Measurements from ENCODE around the gene SCUBE1. TPM values are rescaled to one million over a fixed set of nuclear protein-coding genes. Genes with fewer than 3 reads are reported as not detected.

The SCUBE1 gene
- total and polyA plus RNA-seq, 2 donors from 2014 or later = 2.3 to 7.1 TPM

GRCh38 chr22:43390872-43391271 is 47.7 kb upstream of the SCUBE1 start:
- DNase-seq = peak in 1 of 5 donors; percentile 18
- intact Hi-C loops (cut with DNase I) = no loop called here
- H3K27me3 ChIP-seq (ENCODE audit: control insufficient read depth, insufficient read depth, low read length) = no peaks in the 10 kb centered on the region
- no peak overlapping the region for H3K9ac ChIP-seq (ENCODE audit: low read length in 3 of 3)
- H3K4me3 ChIP-seq (ENCODE audit: low read length in 3 of 3) = no peak overlapping the region
- H3K9me3 ChIP-seq (ENCODE audit: control insufficient read depth in 2 of 3, insufficient read depth in 1 of 3, low read length in 3 of 3) = peaks cover 0 to 4% (median 0%) of the 10 kb centered on the region in 3 donors
- TF ChIP-seq CTCF (IDR thresholded peaks at IDR 0.05; ENCODE audit: borderline replicate concordance, extremely low read depth, insufficient read depth) = no peak
- no peak for FAIRE-seq
- H3K27ac ChIP-seq (ENCODE audit: low read depth in 2 of 2, low read length in 2 of 2) = no peak overlapping the region
- H3K4me1 ChIP-seq (ENCODE audit: control insufficient read depth in 2 of 3, insufficient read depth in 2 of 3, low read depth in 1 of 3, low read length in 3 of 3) = peaks cover 0 to 1% (median 0%) of the 10 kb centered on the region in 3 donors
- no peaks in the 10 kb centered on the region for H3K36me3 ChIP-seq (ENCODE audit: control insufficient read depth in 2 of 3, insufficient read depth in 3 of 3, low read length in 3 of 3)

- no peak overlapping the region for H3K4me3 ChIP-seq (ENCODE audit: low read length in 3 of 3)
- no peaks in the 10 kb centered on the region for H3K36me3 ChIP-seq (ENCODE audit: control insufficient read depth in 2 of 3, insufficient read depth in 3 of 3, low read length in 3 of 3)
- H3K9ac ChIP-seq (ENCODE audit: low read length in 3 of 3) = no peak overlapping the region
- peaks cover 0 to 3% (median 0%) of the 10 kb centered on the region in 3 donors for H3K4me1 ChIP-seq (ENCODE audit: control insufficient read depth in 2 of 3, insufficient read depth in 2 of 3, low read depth in 1 of 3, low read length in 3 of 3)
- FAIRE-seq = no peak
- H3K27ac ChIP-seq (ENCODE audit: low read depth in 2 of 2, low read length in 2 of 2) = no peak overlapping the region
- no peak for DNase-seq
- no peaks in the 10 kb centered on the region for H3K27me3 ChIP-seq (ENCODE audit: control insufficient read depth, insufficient read depth, low read length)
- intact Hi-C loops (cut with DNase I) = no loop called here
- peaks cover 0 to 4% (median 0%) of the 10 kb centered on the region in 3 donors for H3K9me3 ChIP-seq (ENCODE audit: control insufficient read depth in 2 of 3, insufficient read depth in 1 of 3, low read length in 3 of 3)
- no peak for TF ChIP-seq CTCF (IDR thresholded peaks at IDR 0.05; ENCODE audit: borderline replicate concordance, extremely low read depth, insufficient read depth)
Observed at GRCh38 chr22:43390166-43390565, 47.0 kb upstream of the SCUBE1 start.

GRCh38 chr22:43389227-43389836 is 46.2 kb upstream of the SCUBE1 start:
- intact Hi-C loops (cut with DNase I) = no loop called here
- Histone ChIP-seq H3K36me3 (ENCODE audit: control insufficient read depth in 2 of 3, insufficient read depth in 3 of 3, low read length in 3 of 3) (no peaks in the 10 kb centered on the region), H3K9ac (ENCODE audit: low read length in 3 of 3) (no peak overlapping the region), H3K4me3 (ENCODE audit: low read length in 3 of 3) (no peak overlapping the region), H3K4me1 (ENCODE audit: control insufficient read depth in 2 of 3, insufficient read depth in 2 of 3, low read depth in 1 of 3, low read length in 3 of 3) (peaks cover 0 to 3% (median 0%) of the 10 kb centered on the region in 3 donors), H3K27me3 (ENCODE audit: control insufficient read depth, insufficient read depth, low read length) (no peaks in the 10 kb centered on the region), H3K27ac (ENCODE audit: low read depth in 2 of 2, low read length in 2 of 2) (no peak overlapping the region), H3K9me3 (ENCODE audit: control insufficient read depth in 2 of 3, insufficient read depth in 1 of 3, low read length in 3 of 3) (peaks cover 0 to 4% (median 0%) of the 10 kb centered on the region in 3 donors)
- DNase-seq = peak in 1 of 5 donors; percentile 16
- TF ChIP-seq CTCF (IDR thresholded peaks at IDR 0.05; ENCODE audit: borderline replicate concordance, extremely low read depth, insufficient read depth) = no peak
- no peak for FAIRE-seq

Data from kidney (tissue), 14 donors.